GM10847 (cell line): ENCODE measurements around the gene PTPN4.

Source experiments
- POLR2A ChIP-seq: IDR thresholded peaks from 2 replicates; pipeline ENCODE4 v1.6.1; 2011; ENCODE audit not compliant: insufficient read length; ENCODE audit errors: extremely low read depth

PTPN4 gene

GRCh38 chr2:119746836-119747686, 12.7 kb upstream of the PTPN4 start:
- no peak for TF ChIP-seq POLR2A

GRCh38 chr2:119748135-119748534, 11.6 kb upstream of the PTPN4 start:
- TF ChIP-seq POLR2A = no peak

GRCh38 chr2:119749477-119750012, 10.2 kb upstream of the PTPN4 start:
- no peak for TF ChIP-seq POLR2A

GRCh38 chr2:119751706-119752105, 8.0 kb upstream of the PTPN4 start:
- no peak for TF ChIP-seq POLR2A

GRCh38 chr2:119753041-119753929, 6.4 kb upstream of the PTPN4 start:
- TF ChIP-seq POLR2A = no peak

GRCh38 chr2:119753930-119754321, 5.8 kb upstream of the PTPN4 start:
- no peak for TF ChIP-seq POLR2A

- no peak for TF ChIP-seq POLR2A
These were observed 3.8 kb upstream of the PTPN4 start for GRCh38 chr2:119755906-119756305.

- TF ChIP-seq POLR2A = no peak
These were observed 2.9 kb upstream of the PTPN4 start for GRCh38 chr2:119756837-119757236.

GRCh38 chr2:119758881-119759450, 756 bp upstream of the PTPN4 start:
- TF ChIP-seq POLR2A = no peak

GRCh38 chr2:119760237-119760955, 674 bp downstream of the PTPN4 start:
- no peak for TF ChIP-seq POLR2A

GRCh38 chr2:119760956-119761275, 1.2 kb downstream of the PTPN4 start:
- no peak for TF ChIP-seq POLR2A

- TF ChIP-seq POLR2A = no peak
These were observed 5.1 kb downstream of the PTPN4 start for GRCh38 chr2:119764832-119765231.

GRCh38 chr2:119765433-119766002, 5.8 kb downstream of the PTPN4 start:
- TF ChIP-seq POLR2A = no peak

- TF ChIP-seq POLR2A = no peak
These were observed 7.2 kb downstream of the PTPN4 start for GRCh38 chr2:119766944-119767343.

GRCh38 chr2:119768742-119769141, 9.0 kb downstream of the PTPN4 start:
- no peak for TF ChIP-seq POLR2A
